Astrocyte (in vitro differentiated cells and primary cell): ENCODE results near the gene IRF4. TPM values are rescaled to one million over a fixed set of nuclear protein-coding genes. Genes with fewer than 3 reads are reported as not detected.

Source experiments
- DNase-seq: peaks from one replicate; pipeline ENCODE4 v3.0.0-alpha.2; 2010; ENCODE audit warnings: low read depth
- FAIRE-seq: peaks from 2 replicates; lab custom pipeline; 2011; peaks lifted over from hg19 to GRCh38; lab: Jason Lieb, UNC
- H2AFZ ChIP-seq: 2 replicates; pipeline ENCODE4 v1.6.0; 2012; ENCODE audit warnings: low read depth, low read length, inconsistent platforms
- H3K27ac ChIP-seq: 2 replicates; pipeline ENCODE4 v1.5.1; 2011; ENCODE audit warnings: low read depth, low read length, inconsistent platforms
- H3K27me3 ChIP-seq: 2 replicates; pipeline ENCODE4 v1.6.0; 2011; ENCODE audit warnings: low read length, inconsistent platforms; ENCODE audit not compliant: insufficient read depth
- H3K36me3 ChIP-seq: 2 replicates; pipeline ENCODE4 v1.5.1; 2011; ENCODE audit warnings: low read length, inconsistent platforms; ENCODE audit not compliant: insufficient read depth
- H3K4me1 ChIP-seq: 2 replicates; pipeline ENCODE4 v1.5.1; 2011; ENCODE audit warnings: low read length, inconsistent platforms; ENCODE audit not compliant: insufficient read depth
- H3K4me2 ChIP-seq: 2 replicates; pipeline ENCODE4 v1.6.0; 2012; ENCODE audit warnings: low read length, inconsistent platforms
- H3K4me3 ChIP-seq: 2 replicates; pipeline ENCODE4 v1.5.1; 2011; ENCODE audit warnings: low read depth, mild to moderate bottlenecking, low read length, inconsistent platforms; ENCODE audit not compliant: insufficient read depth
- H3K79me2 ChIP-seq: 2 replicates; pipeline ENCODE4 v1.6.0; 2012; ENCODE audit warnings: mild to moderate bottlenecking, low read length, inconsistent platforms; ENCODE audit not compliant: insufficient read depth
- H3K9ac ChIP-seq: 2 replicates; pipeline ENCODE4 v1.6.0; 2012; ENCODE audit warnings: mild to moderate bottlenecking, low read length, inconsistent platforms
- H3K9me3 ChIP-seq: 2 replicates; pipeline ENCODE4 v1.5.1; 2012; ENCODE audit warnings: low read depth, mild to moderate bottlenecking, low read length, inconsistent platforms; ENCODE audit not compliant: insufficient read depth
- H4K20me1 ChIP-seq: 2 replicates; pipeline ENCODE4 v1.6.0; 2012; ENCODE audit warnings: low read length, inconsistent platforms; ENCODE audit not compliant: insufficient read depth
- H3K27ac Mint-ChIP-seq: one replicate; pipeline ENCODE4 v1.8.0; 2021; ENCODE audit warnings: mild to moderate bottlenecking, mixed read lengths; ENCODE audit not compliant: unreplicated experiment
- H3K27me3 Mint-ChIP-seq: one replicate; pipeline ENCODE4 v1.8.0; 2021; ENCODE audit warnings: low read depth, mixed read lengths; ENCODE audit not compliant: unreplicated experiment
- H3K36me3 Mint-ChIP-seq: one replicate; pipeline ENCODE4 v1.8.0; 2021; ENCODE audit warnings: low read depth, mixed read lengths; ENCODE audit not compliant: unreplicated experiment
- H3K4me1 Mint-ChIP-seq: one replicate; pipeline ENCODE4 v1.8.0; 2021; ENCODE audit warnings: low read depth, mixed read lengths; ENCODE audit not compliant: unreplicated experiment
- H3K4me3 Mint-ChIP-seq: one replicate; pipeline ENCODE4 v1.8.0; 2021; ENCODE audit warnings: mild to moderate bottlenecking, moderate library complexity, mixed read lengths; ENCODE audit not compliant: unreplicated experiment
- H3K9me3 Mint-ChIP-seq: one replicate; pipeline ENCODE4 v1.8.0; 2021; ENCODE audit warnings: mild to moderate bottlenecking, mixed read lengths; ENCODE audit not compliant: unreplicated experiment
- EZH2 ChIP-seq: IDR thresholded peaks from 2 replicates; pipeline ENCODE4 v1.6.1; 2012; ENCODE audit warnings: mild to moderate bottlenecking, low read length, inconsistent platforms; ENCODE audit not compliant: insufficient read depth
- total RNA-seq: library from RNA; stranded (reverse); gene quantifications from 2 replicates; pipeline ENCODE4 v1.2.1, GENCODE V29; 2021
- TF ChIP-seq, protein P1 (sequence below): IDR thresholded peaks from 2 replicates; pipeline ENCODE4 v1.5.1; 2011; ENCODE audit warnings: low read depth, mild to moderate bottlenecking, inconsistent platforms, low read length, moderate library complexity; ENCODE audit not compliant: insufficient read depth

IRF4 gene
- total RNA-seq, 1 donor from 2014 or later: 0.30 TPM

DNA sequence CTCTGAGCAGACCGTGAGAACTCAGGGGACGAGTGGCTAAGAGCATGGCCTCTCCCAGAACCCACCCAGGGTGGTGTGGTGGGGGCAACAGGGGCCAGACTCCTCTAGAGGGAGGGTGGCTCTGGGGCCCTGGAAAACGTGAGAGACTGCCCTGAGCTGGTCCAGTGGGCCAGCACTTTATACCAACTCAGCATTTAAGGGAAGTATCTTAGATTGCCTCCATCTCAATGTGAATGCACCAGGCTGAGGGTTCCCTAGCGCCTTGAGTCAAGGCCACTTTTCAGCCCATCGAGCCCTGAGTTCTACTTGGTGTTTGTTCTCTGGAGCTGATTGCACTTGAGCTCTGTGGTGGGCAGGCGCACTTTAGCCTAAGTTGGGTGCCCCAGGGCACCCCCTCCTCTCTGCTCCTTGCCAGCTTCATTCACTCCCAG lies 42.0 kb upstream of the IRF4 start:
- no peaks in the 10 kb centered on the region for H3K36me3 ChIP-seq
- H3K9me3 ChIP-seq: no peaks in the 10 kb centered on the region
- FAIRE-seq (no peak), DNase-seq (no peak)
- H3K4me1 Mint-ChIP-seq: peaks cover 10% of the 10 kb centered on the region
- no peak overlapping the region for H3K27ac Mint-ChIP-seq
- H3K9me3 Mint-ChIP-seq: peaks cover 12% of the 10 kb centered on the region
- no peak overlapping the region for H2AFZ ChIP-seq
- TF ChIP-seq, protein P1, sequence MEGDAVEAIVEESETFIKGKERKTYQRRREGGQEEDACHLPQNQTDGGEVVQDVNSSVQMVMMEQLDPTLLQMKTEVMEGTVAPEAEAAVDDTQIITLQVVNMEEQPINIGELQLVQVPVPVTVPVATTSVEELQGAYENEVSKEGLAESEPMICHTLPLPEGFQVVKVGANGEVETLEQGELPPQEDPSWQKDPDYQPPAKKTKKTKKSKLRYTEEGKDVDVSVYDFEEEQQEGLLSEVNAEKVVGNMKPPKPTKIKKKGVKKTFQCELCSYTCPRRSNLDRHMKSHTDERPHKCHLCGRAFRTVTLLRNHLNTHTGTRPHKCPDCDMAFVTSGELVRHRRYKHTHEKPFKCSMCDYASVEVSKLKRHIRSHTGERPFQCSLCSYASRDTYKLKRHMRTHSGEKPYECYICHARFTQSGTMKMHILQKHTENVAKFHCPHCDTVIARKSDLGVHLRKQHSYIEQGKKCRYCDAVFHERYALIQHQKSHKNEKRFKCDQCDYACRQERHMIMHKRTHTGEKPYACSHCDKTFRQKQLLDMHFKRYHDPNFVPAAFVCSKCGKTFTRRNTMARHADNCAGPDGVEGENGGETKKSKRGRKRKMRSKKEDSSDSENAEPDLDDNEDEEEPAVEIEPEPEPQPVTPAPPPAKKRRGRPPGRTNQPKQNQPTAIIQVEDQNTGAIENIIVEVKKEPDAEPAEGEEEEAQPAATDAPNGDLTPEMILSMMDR: no peak
- TF ChIP-seq EZH2: no peak
- H3K4me3 ChIP-seq: no peak overlapping the region
- H3K27ac ChIP-seq: no peak overlapping the region
- no peaks in the 10 kb centered on the region for H3K79me2 ChIP-seq
- peaks cover 3% of the 10 kb centered on the region for H3K27me3 Mint-ChIP-seq
- H3K4me3 Mint-ChIP-seq: no peak overlapping the region
- H3K9ac ChIP-seq: no peak overlapping the region
- no peak overlapping the region for H3K4me2 ChIP-seq
- peaks cover 18% of the 10 kb centered on the region for H3K36me3 Mint-ChIP-seq
- H3K27me3 ChIP-seq: no peaks in the 10 kb centered on the region
- peaks cover 5% of the 10 kb centered on the region for H4K20me1 ChIP-seq
- peaks cover 4% of the 10 kb centered on the region for H3K4me1 ChIP-seq

DNA sequence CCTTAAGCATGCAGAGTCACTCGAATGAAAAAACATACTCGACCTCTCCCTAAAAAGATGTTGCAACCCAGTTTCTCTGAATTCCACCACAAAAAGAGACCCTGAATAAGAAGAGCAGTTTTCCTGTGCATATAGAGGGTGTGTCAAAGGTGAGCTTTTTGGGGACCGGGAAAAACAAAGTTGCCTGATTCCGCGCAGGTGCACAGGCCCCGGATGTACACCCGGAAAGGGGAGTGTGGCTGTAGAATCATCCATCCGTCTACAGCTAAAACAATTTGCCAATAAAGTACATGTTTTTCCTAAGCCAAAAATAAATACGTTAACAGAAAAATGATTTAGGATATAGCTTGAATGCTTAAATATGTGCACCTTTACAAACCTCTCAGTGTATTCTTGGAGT lies 41.2 kb upstream of the IRF4 start:
- no peak for TF ChIP-seq EZH2
- TF ChIP-seq, protein P1: no peak
- Mint-ChIP-seq H3K4me1 (peaks cover 6% of the 10 kb centered on the region), H3K36me3 (peaks cover 18% of the 10 kb centered on the region), H3K9me3 (peaks cover 12% of the 10 kb centered on the region), H3K27ac (no peak overlapping the region), H3K4me3 (no peak overlapping the region), H3K27me3 (peaks cover 3% of the 10 kb centered on the region)
- H3K9me3 ChIP-seq: no peaks in the 10 kb centered on the region
- no peak overlapping the region for H3K4me3 ChIP-seq
- no peak overlapping the region for H2AFZ ChIP-seq
- no peaks in the 10 kb centered on the region for H3K4me1 ChIP-seq
- H3K4me2 ChIP-seq: no peak overlapping the region
- H4K20me1 ChIP-seq: no peaks in the 10 kb centered on the region
- no peak overlapping the region for H3K9ac ChIP-seq
- no peak for DNase-seq
- H3K36me3 ChIP-seq: no peaks in the 10 kb centered on the region
- no peaks in the 10 kb centered on the region for H3K27me3 ChIP-seq
- no peaks in the 10 kb centered on the region for H3K79me2 ChIP-seq
- no peak overlapping the region for H3K27ac ChIP-seq
- FAIRE-seq: no peak

DNA sequence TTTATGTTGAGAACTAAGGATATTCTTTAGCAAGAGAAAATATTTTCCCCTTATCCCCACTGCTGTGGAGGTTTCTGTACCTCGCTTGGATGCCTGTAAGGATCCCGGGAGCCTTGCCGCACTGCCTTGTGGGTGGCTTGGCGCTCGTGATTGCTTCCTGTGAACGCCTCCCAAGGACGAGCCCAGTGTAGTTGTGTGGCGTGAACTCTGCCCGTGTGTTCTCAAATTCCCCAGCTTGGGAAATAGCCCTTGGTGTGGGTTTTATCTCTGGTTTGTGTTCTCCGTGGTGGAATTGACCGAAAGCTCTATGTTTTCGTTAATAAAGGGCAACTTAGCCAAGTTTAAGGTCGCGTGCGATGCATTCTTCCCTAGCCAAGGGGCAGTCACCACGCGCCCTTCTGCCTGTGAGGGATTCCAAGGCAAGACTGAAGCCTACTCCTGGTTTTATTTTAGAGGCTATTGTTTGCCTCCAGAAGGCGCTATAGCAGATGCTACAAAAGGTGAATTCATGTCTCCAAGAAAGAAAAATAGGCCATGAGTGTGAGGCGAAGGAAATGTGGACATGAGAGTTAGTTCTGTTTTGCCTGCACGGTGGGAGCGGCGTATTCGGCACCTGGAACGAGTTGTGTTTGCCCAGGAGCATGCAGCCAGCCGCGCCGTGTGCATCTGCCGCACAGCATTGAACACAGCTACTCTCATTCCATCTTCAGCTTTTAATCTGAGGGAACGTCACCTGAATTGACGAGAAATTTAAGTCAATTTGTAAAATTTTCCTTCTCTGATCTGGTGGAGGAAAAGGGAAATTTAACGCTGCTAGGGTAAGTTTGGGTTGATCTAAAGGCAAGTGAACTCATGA lies 40.3 kb upstream of the IRF4 start:
- Mint-ChIP-seq H3K27me3 (peaks cover 3% of the 10 kb centered on the region), H3K27ac (no peak overlapping the region), H3K9me3 (peaks cover 16% of the 10 kb centered on the region), H3K36me3 (peaks cover 18% of the 10 kb centered on the region), H3K4me1 (no peaks in the 10 kb centered on the region), H3K4me3 (no peak overlapping the region)
- DNase-seq (no peak), FAIRE-seq (no peak)
- H3K4me2 ChIP-seq: no peak overlapping the region
- no peaks in the 10 kb centered on the region for H3K4me1 ChIP-seq
- H3K4me3 ChIP-seq: no peak overlapping the region
- H2AFZ ChIP-seq: no peak overlapping the region
- no peaks in the 10 kb centered on the region for H3K9me3 ChIP-seq
- H3K36me3 ChIP-seq: no peaks in the 10 kb centered on the region
- no peak overlapping the region for H3K9ac ChIP-seq
- H4K20me1 ChIP-seq: no peaks in the 10 kb centered on the region
- no peak overlapping the region for H3K27ac ChIP-seq
- H3K79me2 ChIP-seq: no peaks in the 10 kb centered on the region
- TF ChIP-seq, protein P1: no peak
- TF ChIP-seq EZH2: no peak
- H3K27me3 ChIP-seq: no peaks in the 10 kb centered on the region
